Karpas-422 (cell line): ENCODE data around the gene PXDN. TPM values are rescaled to one million over a fixed set of nuclear protein-coding genes. Genes with fewer than 3 reads are reported as not detected.
"Not testable (repeated sequence)": the region's sequence is repeated elsewhere in the genome, so short reads cannot be mapped to it uniquely, and the experiment has no call there.

ENCODE experiments used
- DNase-seq: peaks from one replicate; pipeline ENCODE4 v3.0.0-alpha.2; 2015
- H2AFZ ChIP-seq: fragments of 200-600 bp; sonication (generic); 2 replicates; pipeline ENCODE4 v1.6.1; 2014; ENCODE audit warnings: antibody characterized with exemption, low read length, mixed read lengths
- H3K27ac ChIP-seq: fragments of 200-600 bp; sonication (generic); 2 replicates; pipeline ENCODE4 v1.5.1; 2014; ENCODE audit warnings: mild to moderate bottlenecking, low read length, moderate library complexity
- H3K27me3 ChIP-seq: fragments of 200-600 bp; sonication (generic); 2 replicates; pipeline ENCODE4 v1.6.1; 2014; ENCODE audit warnings: low read length, mixed read lengths
- H3K36me3 ChIP-seq: fragments of 200-600 bp; sonication (generic); 2 replicates; pipeline ENCODE4 v1.6.1; 2014; ENCODE audit warnings: low read length, mixed read lengths; ENCODE audit not compliant: insufficient read depth
- H3K4me1 ChIP-seq: fragments of 200-600 bp; sonication (generic); 2 replicates; pipeline ENCODE4 v1.6.1; 2014; ENCODE audit warnings: mild to moderate bottlenecking, low read length, mixed read lengths
- H3K4me2 ChIP-seq: fragments of 200-600 bp; sonication (generic); 2 replicates; pipeline ENCODE4 v1.6.1; 2014; ENCODE audit warnings: low read length, low read depth, mild to moderate bottlenecking; ENCODE audit not compliant: poor library complexity, severe bottlenecking
- H3K4me3 ChIP-seq: fragments of 200-600 bp; sonication (generic); 2 replicates; pipeline ENCODE4 v1.5.1; 2014; ENCODE audit warnings: mild to moderate bottlenecking, antibody characterized with exemption, low read length, mixed read lengths
- H3K79me2 ChIP-seq: fragments of 200-600 bp; sonication (generic); 2 replicates; pipeline ENCODE4 v1.6.1; 2014; ENCODE audit warnings: mild to moderate bottlenecking, low read length, mixed read lengths
- H3K9ac ChIP-seq: fragments of 200-600 bp; sonication (generic); 2 replicates; pipeline ENCODE4 v1.6.0; 2014; ENCODE audit warnings: low read length
- H3K9me2 ChIP-seq: fragments of 200-600 bp; sonication (generic), shearing (Covaris generic); replicated peaks from 2 replicates; pipeline ENCODE4 v1.6.0; 2014; ENCODE audit warnings: mild to moderate bottlenecking, low read length, moderate library complexity; ENCODE audit not compliant: insufficient read depth
- H3K9me3 ChIP-seq: fragments of 300-700, 200-600 bp; sonication (generic); 2 replicates; pipeline ENCODE4 v1.6.1; 2014; ENCODE audit warnings: low read length, mixed read lengths
- H4K20me1 ChIP-seq: fragments of 200-600 bp; sonication (generic); 2 replicates; pipeline ENCODE4 v1.6.1; 2014; ENCODE audit warnings: mild to moderate bottlenecking, antibody characterized with exemption, low read length, low read depth; ENCODE audit not compliant: insufficient read depth
- total RNA-seq: library from RNA; depleted of rRNA; stranded (reverse); fragments of >200 nt; shearing (Covaris generic); gene quantifications from 2 replicates; pipeline ENCODE4 v1.2.3, GENCODE V29; 2014; ENCODE audit warnings: low replicate concordance

PXDN gene
- total RNA-seq, 1 experiment from 2014 or later, result not detected

GRCh38 chr2:1709335-1709605, 35.0 kb downstream of the PXDN start:
- H3K36me3 ChIP-seq, result no peaks in the 10 kb centered on the region
- H3K4me1 ChIP-seq, result no peaks in the 10 kb centered on the region
- H2AFZ ChIP-seq, result no peak overlapping the region
- H3K27ac ChIP-seq, result no peak overlapping the region
- H3K9me2 ChIP-seq, result no peaks in the 10 kb centered on the region
- no peaks in the 10 kb centered on the region for H3K27me3 ChIP-seq
- no peak for DNase-seq
- H3K9ac ChIP-seq, result no peak overlapping the region
- no peaks in the 10 kb centered on the region for H3K9me3 ChIP-seq
- H3K79me2 ChIP-seq, result no peaks in the 10 kb centered on the region
- H3K4me2 ChIP-seq, result no peak overlapping the region
- H4K20me1 ChIP-seq, result no peaks in the 10 kb centered on the region
- H3K4me3 ChIP-seq, result no peak overlapping the region

GRCh38 chr2:1708476-1709334, 35.6 kb downstream of the PXDN start:
- no peaks in the 10 kb centered on the region for H3K27me3 ChIP-seq
- no peak overlapping the region for H3K4me2 ChIP-seq
- H3K9me3 ChIP-seq, result no peaks in the 10 kb centered on the region
- H3K4me3 ChIP-seq, result no peak overlapping the region
- H3K4me1 ChIP-seq, result no peaks in the 10 kb centered on the region
- DNase-seq, result no peak
- no peaks in the 10 kb centered on the region for H4K20me1 ChIP-seq
- H3K9me2 ChIP-seq, result no peaks in the 10 kb centered on the region
- no peak overlapping the region for H2AFZ ChIP-seq
- H3K27ac ChIP-seq, result no peak overlapping the region
- H3K9ac ChIP-seq, result no peak overlapping the region
- no peaks in the 10 kb centered on the region for H3K79me2 ChIP-seq
- H3K36me3 ChIP-seq, result no peaks in the 10 kb centered on the region

- Histone ChIP-seq H3K27ac (no peak overlapping the region), H3K4me3 (no peak overlapping the region), H3K36me3 (no peaks in the 10 kb centered on the region), H3K9me2 (no peaks in the 10 kb centered on the region), H3K4me2 (no peak overlapping the region), H3K4me1 (no peaks in the 10 kb centered on the region), H3K27me3 (no peaks in the 10 kb centered on the region), H3K9me3 (no peaks in the 10 kb centered on the region), H2AFZ (no peak overlapping the region), H3K9ac (no peak overlapping the region), H3K79me2 (no peaks in the 10 kb centered on the region), H4K20me1 (no peaks in the 10 kb centered on the region)
- DNase-seq, result no peak
Observed at GRCh38 chr2:1707771-1708418, 36.4 kb downstream of the PXDN start.

GRCh38 chr2:1706089-1706841, 38.0 kb downstream of the PXDN start:
- H3K36me3 ChIP-seq, H2AFZ ChIP-seq, H3K27ac ChIP-seq, H3K4me2 ChIP-seq, H3K27me3 ChIP-seq, DNase-seq, H3K4me3 ChIP-seq, H3K9me2 ChIP-seq, H3K4me1 ChIP-seq, H3K9ac ChIP-seq, H3K79me2 ChIP-seq, H4K20me1 ChIP-seq, H3K9me3 ChIP-seq: not testable (repeated sequence)

- H3K79me2 ChIP-seq, result no peaks in the 10 kb centered on the region
- H3K36me3 ChIP-seq, result no peaks in the 10 kb centered on the region
- H3K4me3 ChIP-seq, result no peak overlapping the region
- H3K27me3 ChIP-seq, result no peaks in the 10 kb centered on the region
- H3K9ac ChIP-seq, result no peak overlapping the region
- no peak overlapping the region for H2AFZ ChIP-seq
- no peaks in the 10 kb centered on the region for H3K9me2 ChIP-seq
- no peak overlapping the region for H3K27ac ChIP-seq
- no peaks in the 10 kb centered on the region for H4K20me1 ChIP-seq
- DNase-seq, result no peak
- no peaks in the 10 kb centered on the region for H3K4me1 ChIP-seq
- no peak overlapping the region for H3K4me2 ChIP-seq
- H3K9me3 ChIP-seq, result no peaks in the 10 kb centered on the region
Observed at GRCh38 chr2:1705557-1706076, 38.7 kb downstream of the PXDN start.

GRCh38 chr2:1704631-1705556, 39.4 kb downstream of the PXDN start:
- Histone ChIP-seq H3K27ac (no peak overlapping the region), H3K27me3 (no peaks in the 10 kb centered on the region), H3K9me3 (no peaks in the 10 kb centered on the region), H3K4me3 (no peak overlapping the region), H4K20me1 (no peaks in the 10 kb centered on the region), H2AFZ (no peak overlapping the region), H3K4me2 (no peak overlapping the region), H3K9ac (no peak overlapping the region), H3K79me2 (no peaks in the 10 kb centered on the region), H3K4me1 (no peaks in the 10 kb centered on the region), H3K36me3 (no peaks in the 10 kb centered on the region), H3K9me2 (no peaks in the 10 kb centered on the region)
- DNase-seq, result no peak

GRCh38 chr2:1702186-1702565, 42.1 kb downstream of the PXDN start:
- Histone ChIP-seq H4K20me1 (no peaks in the 10 kb centered on the region), H3K9me2 (no peaks in the 10 kb centered on the region), H3K4me3 (no peak overlapping the region), H3K9ac (no peak overlapping the region), H3K9me3 (no peaks in the 10 kb centered on the region), H3K27me3 (no peaks in the 10 kb centered on the region), H3K79me2 (no peaks in the 10 kb centered on the region), H2AFZ (no peak overlapping the region), H3K27ac (no peak overlapping the region), H3K36me3 (no peaks in the 10 kb centered on the region), H3K4me2 (no peak overlapping the region), H3K4me1 (no peaks in the 10 kb centered on the region)
- no peak for DNase-seq
